GM12892 (cell line): Measurements from ENCODE around the gene RELN.

Source experiments
- POLR2A ChIP-seq: IDR thresholded peaks from 2 replicates; pipeline ENCODE4 v1.6.1; 2011; ENCODE audit warnings: low read depth, low read length, control low read depth
- POLR2AphosphoS5 ChIP-seq: IDR thresholded peaks from 2 replicates; pipeline ENCODE4 v1.6.1; 2011; ENCODE audit warnings: low read depth, low read length, control low read depth

GRCh38 chr7:103889451-103889850, 100.0 kb downstream of the RELN start:
- TF ChIP-seq POLR2AphosphoS5 = no peak
- no peak for TF ChIP-seq POLR2A
